ENCODE data around the gene KANSL2. TPM values are rescaled to one million over a fixed set of nuclear protein-coding genes. Genes with fewer than 3 reads are reported as not detected.
A peak's percentile ranks its signal among the peaks of the same experiment; 100 is the strongest.

KANSL2 gene
- total RNA-seq, 1 experiment from 2014 or later, result 48.1 TPM

DNA sequence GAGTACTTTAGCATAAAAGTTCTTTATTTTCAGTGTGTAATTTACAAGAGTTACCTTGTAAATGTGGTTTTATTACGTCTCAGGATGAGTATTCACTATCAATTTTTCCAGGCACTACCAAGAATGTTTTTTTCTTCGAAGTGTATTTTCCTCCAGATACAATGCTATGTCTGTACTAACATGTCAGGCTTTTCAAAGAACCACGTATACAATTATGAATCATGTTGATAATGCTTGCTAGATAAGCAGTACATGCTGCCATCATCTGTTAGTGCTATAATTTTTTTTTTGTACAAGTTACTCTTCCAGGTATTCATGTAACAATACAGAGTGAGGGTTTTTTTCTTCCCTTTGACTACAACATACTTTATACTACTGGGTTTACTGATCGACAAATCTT, 5.6 kb upstream of the KANSL2 start (continued):
- TF ChIP-seq ZNF512 (CRISPR knock-in tag; IDR thresholded peaks at IDR 0.05; ENCODE audit: borderline replicate concordance) (no peak), ELF4 (CRISPR knock-in tag; IDR thresholded peaks at IDR 0.05; ENCODE audit: low read depth) (no peak), SMAD4 (CRISPR knock-in tag; IDR thresholded peaks at IDR 0.05) (no peak), CBFB (CRISPR knock-in tag; IDR thresholded peaks at IDR 0.05; ENCODE audit: low read depth) (no peak), NFYB (CRISPR knock-in tag; conservative IDR thresholded peaks at IDR 0.05; ENCODE audit: low read depth) (no peak), FOXK1 (CRISPR knock-in tag; IDR thresholded peaks at IDR 0.05) (no peak), NR1H2 (CRISPR knock-in tag; IDR thresholded peaks at IDR 0.05) (no peak)
- TF ChIP-seq, protein P1, sequence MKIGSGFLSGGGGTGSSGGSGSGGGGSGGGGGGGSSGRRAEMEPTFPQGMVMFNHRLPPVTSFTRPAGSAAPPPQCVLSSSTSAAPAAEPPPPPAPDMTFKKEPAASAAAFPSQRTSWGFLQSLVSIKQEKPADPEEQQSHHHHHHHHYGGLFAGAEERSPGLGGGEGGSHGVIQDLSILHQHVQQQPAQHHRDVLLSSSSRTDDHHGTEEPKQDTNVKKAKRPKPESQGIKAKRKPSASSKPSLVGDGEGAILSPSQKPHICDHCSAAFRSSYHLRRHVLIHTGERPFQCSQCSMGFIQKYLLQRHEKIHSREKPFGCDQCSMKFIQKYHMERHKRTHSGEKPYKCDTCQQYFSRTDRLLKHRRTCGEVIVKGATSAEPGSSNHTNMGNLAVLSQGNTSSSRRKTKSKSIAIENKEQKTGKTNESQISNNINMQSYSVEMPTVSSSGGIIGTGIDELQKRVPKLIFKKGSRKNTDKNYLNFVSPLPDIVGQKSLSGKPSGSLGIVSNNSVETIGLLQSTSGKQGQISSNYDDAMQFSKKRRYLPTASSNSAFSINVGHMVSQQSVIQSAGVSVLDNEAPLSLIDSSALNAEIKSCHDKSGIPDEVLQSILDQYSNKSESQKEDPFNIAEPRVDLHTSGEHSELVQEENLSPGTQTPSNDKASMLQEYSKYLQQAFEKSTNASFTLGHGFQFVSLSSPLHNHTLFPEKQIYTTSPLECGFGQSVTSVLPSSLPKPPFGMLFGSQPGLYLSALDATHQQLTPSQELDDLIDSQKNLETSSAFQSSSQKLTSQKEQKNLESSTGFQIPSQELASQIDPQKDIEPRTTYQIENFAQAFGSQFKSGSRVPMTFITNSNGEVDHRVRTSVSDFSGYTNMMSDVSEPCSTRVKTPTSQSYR (CRISPR knock-in tag; IDR thresholded peaks at IDR 0.05), result no peak
- TF ChIP-seq, protein P2, sequence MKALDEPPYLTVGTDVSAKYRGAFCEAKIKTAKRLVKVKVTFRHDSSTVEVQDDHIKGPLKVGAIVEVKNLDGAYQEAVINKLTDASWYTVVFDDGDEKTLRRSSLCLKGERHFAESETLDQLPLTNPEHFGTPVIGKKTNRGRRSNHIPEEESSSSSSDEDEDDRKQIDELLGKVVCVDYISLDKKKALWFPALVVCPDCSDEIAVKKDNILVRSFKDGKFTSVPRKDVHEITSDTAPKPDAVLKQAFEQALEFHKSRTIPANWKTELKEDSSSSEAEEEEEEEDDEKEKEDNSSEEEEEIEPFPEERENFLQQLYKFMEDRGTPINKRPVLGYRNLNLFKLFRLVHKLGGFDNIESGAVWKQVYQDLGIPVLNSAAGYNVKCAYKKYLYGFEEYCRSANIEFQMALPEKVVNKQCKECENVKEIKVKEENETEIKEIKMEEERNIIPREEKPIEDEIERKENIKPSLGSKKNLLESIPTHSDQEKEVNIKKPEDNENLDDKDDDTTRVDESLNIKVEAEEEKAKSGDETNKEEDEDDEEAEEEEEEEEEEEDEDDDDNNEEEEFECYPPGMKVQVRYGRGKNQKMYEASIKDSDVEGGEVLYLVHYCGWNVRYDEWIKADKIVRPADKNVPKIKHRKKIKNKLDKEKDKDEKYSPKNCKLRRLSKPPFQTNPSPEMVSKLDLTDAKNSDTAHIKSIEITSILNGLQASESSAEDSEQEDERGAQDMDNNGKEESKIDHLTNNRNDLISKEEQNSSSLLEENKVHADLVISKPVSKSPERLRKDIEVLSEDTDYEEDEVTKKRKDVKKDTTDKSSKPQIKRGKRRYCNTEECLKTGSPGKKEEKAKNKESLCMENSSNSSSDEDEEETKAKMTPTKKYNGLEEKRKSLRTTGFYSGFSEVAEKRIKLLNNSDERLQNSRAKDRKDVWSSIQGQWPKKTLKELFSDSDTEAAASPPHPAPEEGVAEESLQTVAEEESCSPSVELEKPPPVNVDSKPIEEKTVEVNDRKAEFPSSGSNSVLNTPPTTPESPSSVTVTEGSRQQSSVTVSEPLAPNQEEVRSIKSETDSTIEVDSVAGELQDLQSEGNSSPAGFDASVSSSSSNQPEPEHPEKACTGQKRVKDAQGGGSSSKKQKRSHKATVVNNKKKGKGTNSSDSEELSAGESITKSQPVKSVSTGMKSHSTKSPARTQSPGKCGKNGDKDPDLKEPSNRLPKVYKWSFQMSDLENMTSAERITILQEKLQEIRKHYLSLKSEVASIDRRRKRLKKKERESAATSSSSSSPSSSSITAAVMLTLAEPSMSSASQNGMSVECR (CRISPR knock-in tag; IDR thresholded peaks at IDR 0.05; ENCODE audit: borderline replicate concordance), result no peak

GRCh38 chr12:48686615-48687334, 4.7 kb upstream of the KANSL2 start:
- Mint-ChIP-seq H3K9me3 (no peaks in the 10 kb centered on the region), H3K27me3 (ENCODE audit: low read depth) (no peaks in the 10 kb centered on the region; the same call in 1 of the 2 replicates), H3K36me3 (peaks cover 8% of the 10 kb centered on the region), H3K4me1 (no peaks in the 10 kb centered on the region), H3K27ac (no peak overlapping the region), H3K4me3 (no peak overlapping the region)
- ChIA-PET CTCF (no interaction called here), POLR2A (no interaction called here)
- DNase-seq (ENCODE audit: low spot score), result no peak
- no peak for ATAC-seq
- TF ChIP-seq SMAD3 (CRISPR knock-in tag; IDR thresholded peaks at IDR 0.05; ENCODE audit: borderline replicate concordance) (no peak), HMGA2 (CRISPR knock-in tag; IDR thresholded peaks at IDR 0.05) (no peak), ZNF671 (CRISPR knock-in tag; IDR thresholded peaks at IDR 0.05) (0 out of 2 replicates have a peak, but pooled peaks have one; percentile 2), NFATC4 (CRISPR knock-in tag; IDR thresholded peaks at IDR 0.05) (no peak), NFE2L1 (CRISPR knock-in tag; IDR thresholded peaks at IDR 0.05) (no peak), OVOL2 (CRISPR knock-in tag; IDR thresholded peaks at IDR 0.05; ENCODE audit: borderline replicate concordance) (no peak), KAT7 (CRISPR knock-in tag; IDR thresholded peaks at IDR 0.05; ENCODE audit: borderline replicate concordance) (no peak), EMX1 (CRISPR knock-in tag; IDR thresholded peaks at IDR 0.05) (no peak), ZNF416 (CRISPR knock-in tag; IDR thresholded peaks at IDR 0.05) (no peak)
- TF ChIP-seq, protein P3, sequence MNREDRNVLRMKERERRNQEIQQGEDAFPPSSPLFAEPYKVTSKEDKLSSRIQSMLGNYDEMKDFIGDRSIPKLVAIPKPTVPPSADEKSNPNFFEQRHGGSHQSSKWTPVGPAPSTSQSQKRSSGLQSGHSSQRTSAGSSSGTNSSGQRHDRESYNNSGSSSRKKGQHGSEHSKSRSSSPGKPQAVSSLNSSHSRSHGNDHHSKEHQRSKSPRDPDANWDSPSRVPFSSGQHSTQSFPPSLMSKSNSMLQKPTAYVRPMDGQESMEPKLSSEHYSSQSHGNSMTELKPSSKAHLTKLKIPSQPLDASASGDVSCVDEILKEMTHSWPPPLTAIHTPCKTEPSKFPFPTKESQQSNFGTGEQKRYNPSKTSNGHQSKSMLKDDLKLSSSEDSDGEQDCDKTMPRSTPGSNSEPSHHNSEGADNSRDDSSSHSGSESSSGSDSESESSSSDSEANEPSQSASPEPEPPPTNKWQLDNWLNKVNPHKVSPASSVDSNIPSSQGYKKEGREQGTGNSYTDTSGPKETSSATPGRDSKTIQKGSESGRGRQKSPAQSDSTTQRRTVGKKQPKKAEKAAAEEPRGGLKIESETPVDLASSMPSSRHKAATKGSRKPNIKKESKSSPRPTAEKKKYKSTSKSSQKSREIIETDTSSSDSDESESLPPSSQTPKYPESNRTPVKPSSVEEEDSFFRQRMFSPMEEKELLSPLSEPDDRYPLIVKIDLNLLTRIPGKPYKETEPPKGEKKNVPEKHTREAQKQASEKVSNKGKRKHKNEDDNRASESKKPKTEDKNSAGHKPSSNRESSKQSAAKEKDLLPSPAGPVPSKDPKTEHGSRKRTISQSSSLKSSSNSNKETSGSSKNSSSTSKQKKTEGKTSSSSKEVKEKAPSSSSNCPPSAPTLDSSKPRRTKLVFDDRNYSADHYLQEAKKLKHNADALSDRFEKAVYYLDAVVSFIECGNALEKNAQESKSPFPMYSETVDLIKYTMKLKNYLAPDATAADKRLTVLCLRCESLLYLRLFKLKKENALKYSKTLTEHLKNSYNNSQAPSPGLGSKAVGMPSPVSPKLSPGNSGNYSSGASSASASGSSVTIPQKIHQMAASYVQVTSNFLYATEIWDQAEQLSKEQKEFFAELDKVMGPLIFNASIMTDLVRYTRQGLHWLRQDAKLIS (CRISPR knock-in tag; IDR thresholded peaks at IDR 0.05; ENCODE audit: borderline replicate concordance), result no peak
- TF ChIP-seq, protein P4, sequence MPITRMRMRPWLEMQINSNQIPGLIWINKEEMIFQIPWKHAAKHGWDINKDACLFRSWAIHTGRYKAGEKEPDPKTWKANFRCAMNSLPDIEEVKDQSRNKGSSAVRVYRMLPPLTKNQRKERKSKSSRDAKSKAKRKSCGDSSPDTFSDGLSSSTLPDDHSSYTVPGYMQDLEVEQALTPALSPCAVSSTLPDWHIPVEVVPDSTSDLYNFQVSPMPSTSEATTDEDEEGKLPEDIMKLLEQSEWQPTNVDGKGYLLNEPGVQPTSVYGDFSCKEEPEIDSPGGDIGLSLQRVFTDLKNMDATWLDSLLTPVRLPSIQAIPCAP (CRISPR knock-in tag; IDR thresholded peaks at IDR 0.05), result no peak
- TF ChIP-seq, protein P5, sequence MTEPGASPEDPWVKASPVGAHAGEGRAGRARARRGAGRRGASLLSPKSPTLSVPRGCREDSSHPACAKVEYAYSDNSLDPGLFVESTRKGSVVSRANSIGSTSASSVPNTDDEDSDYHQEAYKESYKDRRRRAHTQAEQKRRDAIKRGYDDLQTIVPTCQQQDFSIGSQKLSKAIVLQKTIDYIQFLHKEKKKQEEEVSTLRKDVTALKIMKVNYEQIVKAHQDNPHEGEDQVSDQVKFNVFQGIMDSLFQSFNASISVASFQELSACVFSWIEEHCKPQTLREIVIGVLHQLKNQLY (CRISPR knock-in tag; IDR thresholded peaks at IDR 0.05), result no peak

Measured in WTC11 (cell line).